ENCODE results near the gene UNKL. TPM values are rescaled to one million over a fixed set of nuclear protein-coding genes. Genes with fewer than 3 reads are reported as not detected.

Gene UNKL
- total RNA-seq, 1 experiment from 2014 or later: 40.5 TPM

DNA sequence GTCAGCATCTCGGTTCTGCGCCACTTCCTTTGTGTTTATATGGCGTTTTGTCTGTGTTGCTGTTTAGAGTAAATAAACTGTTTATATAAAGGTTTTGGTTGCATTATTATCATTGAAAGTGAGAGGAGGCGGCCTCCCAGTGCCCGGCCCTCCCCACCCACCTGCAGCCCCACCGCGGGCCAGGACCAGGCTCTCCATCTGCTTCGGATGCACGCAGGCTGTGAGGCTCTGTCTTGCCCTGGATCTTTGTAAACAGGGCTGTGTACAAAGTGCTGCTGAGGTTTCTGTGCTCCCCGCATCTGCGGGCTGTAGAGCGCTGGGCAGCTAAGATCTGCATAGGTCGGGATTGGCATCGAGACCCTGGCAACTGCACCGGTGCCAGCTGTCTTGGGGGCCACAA lies 89.2 kb downstream of the UNKL start:
- DNase-seq (ENCODE audit: low read depth): no peak
- in situ Hi-C loops (cut with HindIII; ENCODE audit: low pct_unique_long_range_greater_than_20kb, low sequenced_read_pairs): no loop called here

DNA sequence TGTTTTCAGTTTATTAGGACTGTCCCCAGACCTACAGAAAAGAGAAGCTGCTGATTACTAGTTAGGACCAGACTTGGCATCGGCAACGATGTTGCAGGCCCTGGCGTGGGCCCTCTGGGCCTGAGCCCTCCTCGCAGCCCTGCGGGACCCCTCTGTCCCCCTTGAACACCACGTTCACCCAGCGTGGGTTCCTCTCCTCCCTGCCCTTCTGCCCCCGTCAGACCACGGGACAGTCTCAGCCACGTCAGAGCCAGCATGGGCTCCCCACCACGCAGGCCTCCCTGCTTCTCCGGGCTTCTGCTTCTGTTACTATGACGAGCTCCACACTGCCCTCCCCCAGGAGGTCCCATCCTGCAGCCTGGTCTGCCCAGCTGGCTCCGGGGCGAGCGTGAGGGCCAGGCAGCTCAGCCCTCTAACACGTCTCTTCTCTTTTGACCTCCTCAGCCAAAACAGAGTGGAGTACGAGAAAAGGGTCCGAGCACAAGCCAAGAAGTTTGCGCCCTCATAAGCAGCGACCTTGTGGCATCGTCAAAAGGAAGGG lies 90.1 kb downstream of the UNKL start:
- in situ Hi-C loops (cut with HindIII; ENCODE audit: low pct_unique_long_range_greater_than_20kb, low sequenced_read_pairs): no loop called here

DNA sequence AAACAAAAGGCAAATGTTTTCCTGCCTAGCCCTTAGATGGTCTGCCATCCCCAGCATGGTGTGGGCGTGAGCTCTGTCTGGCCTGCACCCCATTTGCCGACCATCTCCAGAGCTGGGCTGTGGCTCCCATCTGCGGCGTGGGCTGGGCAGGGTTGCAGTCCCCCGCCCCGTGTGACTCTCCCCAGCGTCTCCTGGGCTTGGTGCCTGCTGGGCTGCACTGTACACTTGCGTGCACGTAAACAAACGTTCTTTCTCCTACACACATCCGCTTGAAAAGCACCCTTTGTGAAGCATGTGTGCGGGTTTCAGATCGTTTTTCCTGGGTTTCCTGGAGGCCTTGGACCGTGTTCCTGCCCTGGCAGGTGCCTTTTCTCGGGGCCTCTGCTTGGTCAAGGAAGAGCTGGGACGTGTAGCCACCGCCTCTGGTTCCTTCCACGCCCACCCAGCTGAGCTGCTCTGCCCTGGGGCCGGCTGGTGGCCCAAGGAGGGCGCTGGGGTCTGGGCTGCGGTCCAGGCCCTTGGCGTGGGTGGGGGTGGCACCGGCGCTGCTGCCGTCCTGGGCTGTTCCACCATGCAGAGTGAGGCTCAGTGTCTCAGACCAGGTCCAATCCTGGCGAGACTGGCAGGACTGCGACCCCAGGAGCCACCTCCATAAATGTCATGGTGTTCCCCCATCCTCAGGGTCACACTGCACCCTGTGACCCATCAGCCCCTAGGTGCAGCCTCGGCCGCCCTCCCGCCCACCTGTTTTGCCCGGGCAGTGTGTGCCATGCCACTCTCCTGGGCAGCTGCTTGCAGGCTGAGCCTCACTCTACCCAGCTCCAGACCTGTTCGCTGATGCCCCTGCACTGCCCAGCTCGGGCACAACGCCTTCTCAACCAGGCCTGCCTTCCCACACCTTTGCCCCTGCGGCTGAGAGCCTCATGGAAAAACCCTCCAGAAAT lies 90.9 kb downstream of the UNKL start:
- in situ Hi-C loops (cut with HindIII; ENCODE audit: low pct_unique_long_range_greater_than_20kb, low sequenced_read_pairs): no loop called here
- no peak for DNase-seq (ENCODE audit: low read depth)

More for the DNA sequence above, 90.1 kb downstream of the UNKL start:
- no peak for DNase-seq (ENCODE audit: low read depth)

DNA sequence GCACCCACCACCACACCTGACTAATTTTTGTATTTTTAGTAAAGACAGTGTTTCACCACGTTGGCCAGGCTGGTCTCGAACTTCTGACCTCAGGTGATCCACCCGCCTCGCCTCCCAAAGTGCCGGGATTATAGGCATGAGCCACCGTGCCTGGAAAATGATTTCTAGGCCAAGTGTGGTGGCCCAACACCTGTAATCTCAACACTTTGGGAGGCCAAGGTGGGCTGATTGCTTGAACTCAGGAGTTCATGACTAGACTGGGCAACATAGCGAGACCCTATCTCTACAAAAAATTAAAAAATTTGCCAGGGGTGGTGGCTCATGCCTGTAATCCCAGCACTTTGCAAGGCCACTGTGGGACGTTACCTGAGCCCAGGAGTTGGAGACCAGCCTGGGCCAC lies 92.1 kb downstream of the UNKL start:
- DNase-seq (ENCODE audit: low read depth): no peak
- in situ Hi-C loops (cut with HindIII; ENCODE audit: low pct_unique_long_range_greater_than_20kb, low sequenced_read_pairs): no loop called here

DNA sequence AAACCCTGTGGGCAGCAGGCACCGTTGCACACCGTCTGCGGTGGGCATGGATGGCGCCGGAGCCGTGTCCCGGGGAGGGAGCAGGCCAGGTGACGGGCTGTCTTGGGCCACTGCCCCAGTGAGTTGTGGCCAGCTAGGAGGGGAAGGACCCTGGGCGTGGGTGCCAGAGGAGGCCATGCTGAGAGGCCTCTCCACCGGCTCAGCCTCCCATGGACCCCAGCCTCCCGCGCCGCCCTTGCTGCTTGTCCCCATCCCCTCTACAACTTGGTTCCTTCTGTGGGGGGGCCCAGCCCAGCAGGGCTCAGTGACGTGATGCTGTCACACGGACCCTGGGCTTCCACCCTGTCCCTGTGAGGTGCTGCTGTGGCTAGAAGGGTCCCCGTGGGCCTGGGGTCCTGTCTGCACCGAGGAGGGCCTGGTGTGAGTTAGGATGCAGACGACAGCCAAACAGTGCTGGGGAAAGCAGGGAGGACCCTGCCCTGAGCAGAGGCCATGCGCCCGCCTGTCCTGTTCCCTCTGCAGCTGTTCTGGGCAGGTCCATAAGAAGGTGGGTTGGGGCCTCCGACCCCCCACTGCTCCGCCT lies 93.8 kb downstream of the UNKL start:
- in situ Hi-C loops (cut with HindIII; ENCODE audit: low pct_unique_long_range_greater_than_20kb, low sequenced_read_pairs): no loop called here
- no peak for DNase-seq (ENCODE audit: low read depth)

DNA sequence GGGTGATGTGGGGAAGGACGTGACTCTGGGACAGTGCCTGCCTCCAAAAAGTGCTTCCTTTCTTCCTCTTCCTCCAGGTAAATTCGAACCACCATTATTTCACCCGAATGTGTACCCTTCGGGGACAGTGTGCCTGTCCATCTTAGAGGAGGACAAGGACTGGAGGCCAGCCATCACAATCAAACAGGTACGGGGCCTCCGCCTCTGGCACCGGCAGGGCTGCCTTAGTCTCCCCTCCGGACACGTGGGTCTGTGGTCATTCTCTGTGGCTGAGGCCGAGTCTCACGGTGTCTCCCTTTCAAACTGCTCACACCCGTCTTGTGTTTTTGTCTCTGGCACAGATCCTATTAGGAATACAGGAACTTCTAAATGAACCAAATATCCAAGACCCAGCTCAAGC lies 94.4 kb downstream of the UNKL start:
- no peak for DNase-seq (ENCODE audit: low read depth)
- in situ Hi-C loops (cut with HindIII; ENCODE audit: low pct_unique_long_range_greater_than_20kb, low sequenced_read_pairs): no loop called here

DNA sequence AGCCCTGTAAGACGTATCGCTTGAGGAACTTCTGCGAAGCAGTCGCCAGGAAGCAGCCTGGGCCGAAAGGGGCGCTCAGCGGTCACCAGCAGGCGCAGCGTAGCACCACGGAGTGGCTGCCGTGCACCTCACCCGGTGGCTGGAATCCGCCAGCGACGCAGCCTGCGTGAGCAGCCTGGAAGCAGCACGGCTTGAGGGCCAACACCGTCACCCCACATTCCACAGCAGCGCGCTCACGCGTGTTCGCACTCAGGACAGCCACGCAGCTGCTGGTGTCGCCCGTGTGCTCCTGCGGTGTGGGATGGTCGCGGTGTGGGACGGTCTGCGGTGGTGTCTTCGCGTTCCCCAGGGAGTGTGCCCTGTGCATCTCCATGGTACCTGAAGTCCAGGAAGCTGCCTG lies 95.5 kb downstream of the UNKL start:
- no peak for DNase-seq (ENCODE audit: low read depth)
- in situ Hi-C loops (cut with HindIII; ENCODE audit: low pct_unique_long_range_greater_than_20kb, low sequenced_read_pairs): no loop called here

DNA sequence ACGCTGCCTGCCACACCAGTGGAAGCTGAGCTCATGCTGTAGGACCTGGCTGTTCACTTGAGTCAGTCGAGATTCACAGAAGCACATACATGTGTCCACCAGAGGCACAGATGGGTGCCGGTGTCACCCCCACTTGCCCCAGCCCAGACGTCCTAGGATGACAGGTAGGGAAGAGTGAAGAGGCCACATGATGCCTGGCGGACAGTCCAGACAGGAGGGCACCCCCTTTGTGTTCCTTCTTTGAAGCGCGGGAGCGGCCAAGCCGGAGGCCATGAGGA lies 96.3 kb downstream of the UNKL start:
- in situ Hi-C loops (cut with HindIII; ENCODE audit: low pct_unique_long_range_greater_than_20kb, low sequenced_read_pairs): no loop called here
- DNase-seq (ENCODE audit: low read depth): no peak

DNA sequence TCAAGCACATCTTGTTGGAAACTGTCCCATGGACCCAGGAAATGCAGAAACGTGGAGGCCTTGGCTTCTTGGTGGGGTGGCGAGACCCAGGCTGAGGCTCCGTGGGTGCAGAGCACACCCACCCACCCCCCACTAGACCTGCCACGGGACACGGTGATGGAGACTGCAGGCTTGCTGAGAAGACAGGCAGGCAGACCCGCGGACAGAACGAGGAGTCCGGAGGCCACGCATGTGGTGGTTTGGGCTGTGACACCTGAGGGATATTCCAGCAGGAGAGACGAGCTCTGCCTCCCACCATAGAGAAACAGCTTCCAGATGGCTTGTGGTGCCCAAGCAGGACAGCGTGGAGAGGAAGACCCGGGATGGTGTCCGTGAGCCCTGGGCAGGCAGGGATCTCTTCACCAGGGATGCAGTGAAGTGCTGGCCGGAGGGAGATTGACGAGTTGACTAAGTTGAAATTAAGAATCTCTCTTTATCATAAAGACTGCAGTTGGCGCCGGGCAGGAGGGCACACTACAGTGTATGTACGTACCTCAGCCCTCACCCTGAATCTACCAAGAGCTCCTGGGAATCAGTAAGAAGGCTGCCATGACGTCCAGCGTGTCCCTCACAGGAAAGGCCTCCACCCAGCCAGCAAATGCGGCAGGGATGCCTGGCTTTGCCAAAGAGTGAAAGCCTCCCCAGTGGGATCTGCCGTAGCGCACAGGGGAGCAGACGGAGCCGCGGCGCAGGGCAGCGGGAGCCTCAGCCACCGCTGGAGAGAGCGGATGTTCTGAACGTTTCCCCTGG lies 96.8 kb downstream of the UNKL start:
- DNase-seq (ENCODE audit: low read depth): no peak
- in situ Hi-C loops (cut with HindIII; ENCODE audit: low pct_unique_long_range_greater_than_20kb, low sequenced_read_pairs): no loop called here

DNA sequence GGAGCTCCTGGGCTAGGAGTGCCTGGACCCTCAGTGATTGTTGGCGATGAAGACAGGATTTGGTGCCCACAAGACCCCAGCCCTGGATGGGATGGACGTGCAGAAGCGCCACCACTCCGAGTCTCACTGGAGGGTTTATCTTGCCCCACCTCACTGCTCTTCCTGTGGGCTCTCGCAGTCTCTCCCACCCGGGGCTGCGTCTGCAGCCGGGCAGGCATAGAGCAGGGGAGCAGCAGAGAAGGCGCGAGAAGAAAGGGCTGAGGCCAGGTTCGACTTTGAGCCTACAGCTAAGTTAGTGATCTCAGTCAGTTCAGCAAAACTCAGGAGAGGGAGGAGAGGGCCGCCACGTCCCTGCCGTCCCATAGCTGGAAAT lies 98.5 kb downstream of the UNKL start:
- in situ Hi-C loops (cut with HindIII; ENCODE audit: low pct_unique_long_range_greater_than_20kb, low sequenced_read_pairs): no loop called here
- DNase-seq (ENCODE audit: low read depth): no peak

DNA sequence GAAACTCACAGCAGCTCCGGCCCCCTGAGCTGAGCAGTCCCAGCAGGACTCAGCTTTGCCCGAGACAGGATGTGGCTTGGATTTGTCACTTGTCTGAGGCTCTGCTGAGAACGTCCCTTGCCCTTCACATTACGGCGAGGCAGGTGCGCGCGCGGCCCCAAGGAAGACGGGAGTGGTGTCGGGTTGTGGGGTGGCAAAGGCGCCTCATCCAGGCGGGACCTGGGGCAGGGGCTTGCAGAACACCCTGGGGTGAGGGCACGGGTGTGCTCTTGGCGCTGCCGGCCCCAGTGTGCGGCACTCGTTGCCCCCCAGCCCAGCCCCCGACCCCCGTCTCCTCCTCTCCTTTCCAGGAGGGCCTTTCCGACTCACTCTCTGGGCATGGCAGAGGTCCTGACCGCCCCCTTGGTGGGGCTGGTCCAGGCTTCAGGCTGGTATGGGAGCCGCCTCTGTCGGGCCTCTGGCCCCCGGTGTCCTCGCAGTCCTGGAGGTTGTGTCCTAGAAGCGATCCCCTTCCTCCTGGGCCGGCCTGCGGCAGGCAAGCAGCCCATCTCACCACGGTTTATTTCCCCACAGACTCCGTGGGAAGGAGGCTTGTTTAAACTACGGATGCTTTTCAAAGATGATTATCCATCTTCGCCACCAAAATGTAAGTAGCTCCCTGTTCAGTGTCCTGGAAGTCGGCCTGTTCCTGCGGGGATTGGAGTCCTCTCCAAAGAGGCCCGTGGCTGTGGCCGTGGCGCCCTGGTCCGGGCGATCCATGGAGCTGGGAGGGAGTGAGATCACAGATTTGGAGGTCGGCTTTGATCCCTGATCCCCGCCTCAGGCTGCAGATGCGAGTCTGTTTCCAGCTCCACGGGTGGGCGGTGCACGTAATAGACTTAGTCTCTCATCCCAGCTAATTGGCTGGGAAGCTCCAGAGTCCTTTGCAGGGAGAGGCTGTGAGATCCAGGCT lies 99.1 kb downstream of the UNKL start:
- in situ Hi-C loops (cut with HindIII; ENCODE audit: low pct_unique_long_range_greater_than_20kb, low sequenced_read_pairs): no loop called here
- DNase-seq (ENCODE audit: low read depth): no peak

DNA sequence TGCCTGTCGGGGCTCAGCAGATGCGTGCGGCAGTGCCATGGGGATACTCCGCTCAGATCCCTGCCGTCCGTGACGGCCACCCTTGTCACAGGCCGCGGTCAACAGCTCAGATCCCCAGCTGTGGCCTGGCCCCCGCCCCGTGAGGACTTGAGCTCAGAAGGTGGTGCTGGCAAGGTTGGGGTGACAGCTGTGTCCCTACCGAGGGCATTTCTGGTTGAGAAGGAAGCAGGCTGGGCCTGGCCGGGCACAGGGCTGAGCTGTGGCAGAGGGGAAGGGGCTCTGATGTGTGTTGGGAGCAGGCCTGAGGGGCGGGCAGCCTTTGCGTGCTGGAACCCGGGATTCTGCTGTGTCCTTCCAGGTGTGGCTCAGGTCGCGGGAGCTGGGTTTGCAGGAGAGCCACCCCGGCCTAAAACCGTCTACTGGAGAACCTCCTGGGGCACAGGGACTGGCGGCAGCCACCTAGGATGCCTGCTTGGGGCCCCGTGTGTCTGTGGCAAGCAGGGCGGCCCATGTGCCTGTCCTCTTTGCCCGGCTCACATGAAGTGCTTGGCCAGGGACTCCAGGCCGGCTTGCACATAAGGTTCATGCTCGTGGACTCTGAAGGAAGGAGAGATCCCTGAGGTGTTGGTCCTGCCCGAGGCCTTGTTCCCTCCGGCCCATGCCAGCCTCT lies 100.0 kb downstream of the UNKL start:
- in situ Hi-C loops (cut with HindIII; ENCODE audit: low pct_unique_long_range_greater_than_20kb, low sequenced_read_pairs): no loop called here

DNA sequence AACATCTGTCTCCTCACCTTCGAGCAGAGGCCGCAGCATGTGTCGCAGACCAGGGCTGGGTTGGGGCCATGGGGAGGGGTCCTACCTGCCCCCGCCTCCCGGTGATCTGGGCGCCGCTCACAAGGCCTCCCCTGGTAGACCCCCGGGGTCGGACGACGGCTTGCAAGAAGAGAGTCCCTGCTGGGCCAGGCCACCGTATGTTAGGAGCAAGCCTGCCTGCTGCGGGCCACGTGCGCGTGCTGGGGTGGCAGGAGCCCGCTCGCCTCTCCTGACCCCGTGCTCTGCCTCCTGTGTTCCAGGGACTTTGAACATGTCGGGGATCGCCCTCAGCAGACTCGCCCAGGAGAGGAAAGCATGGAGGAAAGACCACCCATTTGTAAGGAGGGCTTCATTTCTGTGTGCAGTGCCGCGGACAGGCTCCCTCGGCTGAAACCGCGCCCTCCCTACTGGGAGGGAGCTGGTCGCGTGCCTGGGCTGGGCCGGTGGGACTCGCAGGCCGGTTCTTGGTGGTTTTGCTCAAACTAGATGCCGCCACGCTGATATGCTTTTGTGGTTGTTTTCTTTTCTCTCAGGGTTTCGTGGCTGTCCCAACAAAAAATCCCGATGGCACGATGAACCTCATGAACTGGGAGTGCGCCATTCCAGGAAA lies 100.7 kb downstream of the UNKL start:
- in situ Hi-C loops (cut with HindIII; ENCODE audit: low pct_unique_long_range_greater_than_20kb, low sequenced_read_pairs): no loop called here
- no peak for DNase-seq (ENCODE audit: low read depth)

More for the DNA sequence above, 100.0 kb downstream of the UNKL start:
- no peak for DNase-seq (ENCODE audit: low read depth)

Other genes starting within 250 kb of the UNKL start
- gene TPSG1, start 189.4 kb downstream of the UNKL start, total RNA-seq (2014; rRNA removed; shearing (Covaris generic); ENCODE audit: low replicate concordance): not detected in 2 replicates
- not detected in 2 replicates for gene TPSB2, start 184.5 kb downstream of the UNKL start, total RNA-seq (2014; rRNA removed; shearing (Covaris generic); ENCODE audit: low replicate concordance)
- gene TPSAB1, start 174.0 kb downstream of the UNKL start, total RNA-seq (2014; rRNA removed; shearing (Covaris generic); ENCODE audit: low replicate concordance): not detected in 2 replicates
- not detected in 2 replicates for gene TPSD1, start 158.6 kb downstream of the UNKL start, total RNA-seq (2014; rRNA removed; shearing (Covaris generic); ENCODE audit: low replicate concordance)
- gene UBE2I, start 105.1 kb downstream of the UNKL start, total RNA-seq (2014; rRNA removed; shearing (Covaris generic); ENCODE audit: low replicate concordance): 294 and 312 TPM in 2 replicates
- gene BAIAP3, start 81.1 kb downstream of the UNKL start, total RNA-seq (2014; rRNA removed; shearing (Covaris generic); ENCODE audit: low replicate concordance): 4.5 TPM in 2 replicates
- gene TSR3, start 62.8 kb downstream of the UNKL start, total RNA-seq (2014; rRNA removed; shearing (Covaris generic); ENCODE audit: low replicate concordance): 208 and 278 TPM in 2 replicates
- gene GNPTG, start 62.8 kb downstream of the UNKL start, total RNA-seq (2014; rRNA removed; shearing (Covaris generic); ENCODE audit: low replicate concordance): 81.0 and 93.5 TPM in 2 replicates
- gene UQCC4, start 6.0 kb upstream of the UNKL start, total RNA-seq (2014; rRNA removed; shearing (Covaris generic); ENCODE audit: low replicate concordance): 51.7 and 72.0 TPM in 2 replicates
- gene PERCC1, start 16.4 kb upstream of the UNKL start, total RNA-seq (2014; rRNA removed; shearing (Covaris generic); ENCODE audit: low replicate concordance): not detected in 2 replicates
- not detected in 2 replicates for gene CCDC154, start 29.9 kb upstream of the UNKL start, total RNA-seq (2014; rRNA removed; shearing (Covaris generic); ENCODE audit: low replicate concordance)
- 221 and 247 TPM in 2 replicates for gene CLCN7, start 60.3 kb upstream of the UNKL start, total RNA-seq (2014; rRNA removed; shearing (Covaris generic); ENCODE audit: low replicate concordance)
- not detected in 2 replicates for gene PTX4, start 74.2 kb upstream of the UNKL start, total RNA-seq (2014; rRNA removed; shearing (Covaris generic); ENCODE audit: low replicate concordance)
- gene TELO2, start 78.7 kb upstream of the UNKL start, total RNA-seq (2014; rRNA removed; shearing (Covaris generic); ENCODE audit: low replicate concordance): 77.2 and 81.8 TPM in 2 replicates
- not detected in 2 replicates for gene TMEM204, start 119.0 kb upstream of the UNKL start, total RNA-seq (2014; rRNA removed; shearing (Covaris generic); ENCODE audit: low replicate concordance)
- 34.1 and 57.5 TPM in 2 replicates for gene IFT140, start 197.4 kb upstream of the UNKL start, total RNA-seq (2014; rRNA removed; shearing (Covaris generic); ENCODE audit: low replicate concordance)
- gene CRAMP1, start 197.7 kb upstream of the UNKL start, total RNA-seq (2014; rRNA removed; shearing (Covaris generic); ENCODE audit: low replicate concordance): 4.1 TPM in 2 replicates